ENCODE measurements around the gene SIGLEC12. TPM values are rescaled to one million over a fixed set of nuclear protein-coding genes. Genes with fewer than 3 reads are reported as not detected.

SIGLEC12 gene
- total RNA-seq, result not detected

DNA sequence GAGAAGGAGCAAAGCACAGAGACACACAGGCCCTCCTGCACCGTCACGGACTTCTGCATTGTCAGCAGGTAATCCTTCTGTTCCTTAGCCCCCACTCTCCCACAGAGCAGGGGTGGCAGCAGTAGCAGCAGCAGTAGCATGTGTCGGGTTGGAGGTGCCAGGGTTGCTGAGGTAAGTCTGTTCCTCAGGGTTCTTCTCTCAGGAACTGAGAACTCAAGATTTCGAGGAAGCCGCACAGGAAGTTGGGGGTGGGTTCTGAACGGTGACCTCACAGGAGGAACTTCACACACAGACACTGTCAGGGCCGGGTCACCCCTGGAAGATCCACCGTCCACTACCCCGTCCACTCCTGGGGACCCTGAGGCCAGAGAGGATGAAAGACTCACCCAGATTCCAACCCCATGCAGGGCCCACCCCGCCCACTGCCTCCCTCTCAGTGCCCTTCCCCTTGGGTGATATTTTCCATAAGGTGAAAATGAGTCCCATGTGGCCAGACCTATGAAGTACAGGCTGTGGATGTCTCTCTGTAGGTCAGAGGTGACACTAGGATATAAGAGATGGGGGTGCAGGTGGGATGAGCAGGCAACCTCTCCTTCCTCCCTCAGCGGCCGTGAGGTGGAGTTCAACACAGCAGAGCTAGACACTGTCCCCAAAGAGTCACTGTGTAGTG is at the start of gene SIGLEC12:
Gene SIGLEC12 (minus strand): TSS at position 207 of the 670 bp plus-strand sequence. CDS start 67 bp downstream, at position 140.
- no peak for DNase-seq

DNA sequence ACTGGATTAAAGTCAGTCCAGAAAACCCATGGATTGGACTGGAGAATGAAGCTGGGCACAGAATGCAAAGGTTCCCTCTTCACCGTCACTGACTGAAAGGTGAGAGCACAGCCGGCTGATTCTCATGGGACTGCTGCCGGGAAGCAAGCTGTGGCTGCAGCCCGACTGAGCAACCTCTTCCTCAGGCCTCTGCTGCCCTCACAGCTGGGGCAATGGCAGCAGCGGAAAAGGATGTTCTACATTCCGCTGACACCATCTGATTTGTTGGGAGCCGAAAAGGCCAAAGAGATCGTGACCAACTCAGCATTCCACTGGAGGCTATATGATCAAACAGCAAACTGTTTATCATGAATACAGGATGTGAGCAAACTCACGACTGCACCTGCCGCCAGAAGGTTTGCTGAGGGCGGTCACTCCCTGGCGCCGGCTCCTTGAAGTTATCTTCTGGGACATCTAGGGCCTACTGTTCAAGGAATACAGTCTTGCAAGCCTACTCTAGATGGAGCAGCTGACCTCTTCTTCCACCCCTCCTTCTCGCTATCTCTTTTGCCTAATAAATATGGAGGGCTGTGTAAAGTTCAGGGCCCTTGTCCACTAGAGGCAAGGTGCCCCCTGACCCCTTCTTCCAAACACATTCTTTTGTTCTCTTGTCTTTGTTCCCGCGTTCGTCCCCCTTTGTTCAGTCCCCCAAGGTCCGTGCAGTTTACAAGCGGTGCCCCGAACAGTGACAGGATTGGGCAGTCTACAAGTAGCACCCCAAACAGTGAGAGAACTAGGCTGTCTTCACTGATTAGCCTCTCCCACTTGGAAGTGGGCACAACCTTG is 49.5 kb upstream of the SIGLEC12 start:
- DNase-seq, result no peak

DNA sequence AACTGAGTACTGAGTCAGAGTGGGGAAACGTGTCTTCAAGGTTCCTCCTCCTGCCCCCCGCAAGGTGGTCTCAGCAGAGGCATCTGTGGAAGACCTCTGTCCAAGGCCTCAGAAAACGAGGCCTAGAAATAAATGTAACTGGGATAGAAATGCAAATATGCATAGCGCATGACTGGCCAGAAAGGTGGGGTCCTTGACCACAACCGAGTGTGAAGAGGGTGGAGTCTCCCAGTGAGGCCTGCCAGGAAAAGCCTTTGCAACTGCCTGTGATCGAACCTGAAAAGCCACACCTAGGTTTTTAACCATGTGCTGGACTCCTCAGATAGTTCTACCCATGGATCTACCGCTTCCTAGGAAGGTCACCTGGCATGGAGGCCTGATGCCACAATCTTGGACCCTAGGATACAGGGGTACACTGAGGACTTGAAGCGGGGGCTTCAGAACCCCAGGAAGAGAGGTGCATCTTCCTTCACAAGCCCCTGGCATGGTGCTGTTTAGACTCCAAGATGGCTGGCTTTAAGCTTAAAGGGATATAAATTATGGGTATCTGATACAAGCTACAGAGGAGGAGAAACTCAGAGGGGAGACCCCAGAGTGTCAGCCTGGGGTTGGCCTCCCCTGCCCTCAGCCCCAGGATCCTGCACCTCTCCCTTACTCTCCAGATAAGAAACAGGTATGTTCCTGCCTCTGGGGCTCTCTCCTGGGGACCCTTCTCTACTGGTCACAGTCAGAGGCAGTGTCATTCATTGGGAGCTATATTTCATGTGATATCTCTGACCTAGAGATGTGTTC is 48.1 kb upstream of the SIGLEC12 start:
- no peak for DNase-seq

DNA sequence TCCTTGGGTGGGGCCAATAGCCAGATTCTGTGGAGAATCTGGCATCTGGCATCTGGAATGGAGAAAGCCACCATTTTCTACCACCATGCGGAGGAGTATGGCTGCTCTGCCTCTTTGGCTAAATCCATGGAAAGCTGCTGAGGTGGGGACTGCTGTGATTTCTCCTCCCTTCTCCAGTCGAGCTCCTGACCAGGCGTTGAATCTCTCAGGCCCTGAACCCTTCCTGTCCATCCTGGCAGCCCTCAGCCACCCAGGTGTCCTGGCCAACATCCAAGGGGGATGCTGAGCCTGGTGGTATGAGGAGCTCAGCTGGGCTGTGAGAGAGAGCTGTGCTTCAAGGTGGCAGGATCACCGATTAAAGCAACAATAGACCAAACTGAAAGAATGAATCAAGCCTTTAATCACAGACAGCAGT is 47.3 kb upstream of the SIGLEC12 start:
- no peak for DNase-seq

DNA sequence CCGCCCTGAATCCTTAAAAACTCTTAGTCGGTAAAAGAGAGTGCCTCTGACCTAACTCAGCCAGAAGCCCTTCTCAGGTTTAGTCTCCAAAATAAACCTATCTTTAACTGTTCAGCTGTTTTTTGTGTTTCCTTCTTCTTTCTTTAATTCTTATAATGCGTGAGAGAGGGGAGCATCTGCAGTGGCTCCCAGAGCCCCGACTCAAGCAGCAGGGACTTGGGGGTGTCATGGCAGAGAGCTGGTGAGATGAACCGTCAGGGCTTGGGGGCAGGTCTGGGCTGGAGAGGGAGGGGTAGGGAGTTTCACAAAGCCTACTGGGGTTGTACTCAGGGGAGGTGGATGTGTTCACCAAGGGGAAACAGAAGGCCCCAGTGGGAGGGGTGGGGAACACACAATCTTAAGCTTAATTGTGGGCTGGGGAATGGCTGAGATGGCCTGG is 46.6 kb upstream of the SIGLEC12 start:
- no peak for DNase-seq

DNA sequence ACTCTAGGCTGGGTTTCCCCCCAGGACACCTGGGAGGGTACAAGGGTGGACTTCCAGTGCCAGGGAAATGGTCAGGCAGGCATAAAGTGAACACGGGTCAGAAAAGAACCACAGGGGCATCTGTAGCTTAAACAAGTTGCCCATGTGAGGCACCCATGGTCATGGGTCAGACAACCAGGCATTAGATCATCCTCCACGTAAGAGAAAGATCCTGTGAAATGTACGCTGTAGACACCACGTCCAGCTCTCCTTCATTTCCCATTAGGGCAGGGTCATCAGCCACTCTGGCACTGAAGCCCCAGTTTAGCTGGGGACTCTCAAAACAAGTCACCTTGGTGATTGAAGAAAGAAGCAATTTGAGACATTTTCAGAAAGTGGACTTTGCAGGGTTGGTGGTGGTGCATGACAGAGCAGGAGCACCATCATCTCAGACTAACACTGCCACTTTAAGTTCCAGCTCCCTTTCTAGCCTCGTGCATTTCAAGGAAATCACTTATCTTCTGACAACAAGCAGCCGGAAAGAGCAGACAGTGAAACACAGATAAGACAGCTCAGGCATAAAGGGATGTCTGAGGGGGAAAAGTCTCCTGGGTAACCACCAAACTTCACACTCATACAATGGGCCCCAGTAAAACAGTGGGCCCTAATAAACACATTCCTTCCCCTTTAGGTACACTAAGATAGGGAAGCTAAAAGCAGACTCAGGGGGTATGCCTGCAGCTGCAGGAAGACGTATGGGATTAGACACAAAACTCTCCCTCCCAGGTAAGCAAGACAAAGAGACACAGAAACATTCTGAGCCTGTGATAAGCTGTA is 46.0 kb upstream of the SIGLEC12 start:
- no peak for DNase-seq

DNA sequence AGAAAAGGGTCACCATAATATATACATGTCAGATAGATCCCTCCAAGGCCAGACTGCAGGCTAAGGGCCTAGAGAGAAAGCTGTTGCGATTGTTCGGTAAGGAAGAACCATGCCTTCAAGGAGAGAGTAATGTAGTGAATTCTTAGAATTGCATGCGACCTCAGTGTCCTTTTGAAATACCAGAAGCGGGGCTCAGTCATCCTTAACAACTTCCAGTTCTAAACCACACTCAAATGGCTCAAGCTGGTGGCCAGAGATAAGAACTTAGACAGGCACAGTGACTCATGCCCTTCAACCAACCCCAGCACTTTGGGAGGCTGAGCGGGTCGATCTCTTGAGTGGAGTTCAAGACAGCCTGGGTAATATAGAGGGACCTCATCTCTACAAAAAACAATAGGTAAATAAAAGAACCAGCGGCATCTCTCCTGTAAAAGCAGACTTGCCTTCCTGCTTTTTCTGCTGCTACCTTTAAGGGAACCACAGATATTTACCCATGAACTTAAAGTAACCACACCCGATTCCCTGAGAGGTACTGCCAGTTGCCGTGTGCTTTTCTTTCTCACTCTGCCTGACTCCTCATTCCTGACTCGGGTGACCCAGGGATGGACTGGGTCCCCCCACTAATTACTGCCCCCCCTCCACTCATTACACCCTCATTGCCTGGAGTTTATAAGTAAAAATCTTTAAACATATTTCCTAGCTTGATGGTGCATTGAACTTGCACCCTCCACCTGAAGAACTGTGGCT is 45.2 kb upstream of the SIGLEC12 start:
- no peak for DNase-seq

DNA sequence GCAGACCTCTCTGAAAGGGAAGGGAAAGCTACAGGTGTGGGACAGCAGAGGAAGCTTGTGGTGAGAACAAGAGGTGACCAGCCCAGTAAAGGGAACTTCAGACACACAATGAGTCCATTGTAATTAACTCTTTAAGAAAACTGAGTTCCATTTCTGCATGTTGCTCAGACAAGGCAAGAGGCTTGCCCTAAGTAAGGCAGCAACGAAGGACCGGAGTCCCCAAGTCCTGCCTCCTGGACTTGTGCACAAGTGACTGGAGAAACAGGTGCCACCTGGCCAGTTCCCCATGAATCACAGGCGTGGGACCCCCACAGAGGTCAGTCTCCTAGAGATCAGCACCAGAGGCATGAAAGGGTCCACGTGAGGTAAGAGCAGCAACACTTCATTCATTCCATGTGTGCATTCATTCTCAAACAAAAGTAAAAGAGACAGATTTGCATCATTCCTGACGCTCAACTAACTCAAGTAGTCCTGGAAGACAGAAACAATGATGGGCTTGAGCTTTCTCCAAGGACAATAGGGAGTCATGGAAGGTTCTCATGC is 44.6 kb upstream of the SIGLEC12 start:
- DNase-seq, result no peak

DNA sequence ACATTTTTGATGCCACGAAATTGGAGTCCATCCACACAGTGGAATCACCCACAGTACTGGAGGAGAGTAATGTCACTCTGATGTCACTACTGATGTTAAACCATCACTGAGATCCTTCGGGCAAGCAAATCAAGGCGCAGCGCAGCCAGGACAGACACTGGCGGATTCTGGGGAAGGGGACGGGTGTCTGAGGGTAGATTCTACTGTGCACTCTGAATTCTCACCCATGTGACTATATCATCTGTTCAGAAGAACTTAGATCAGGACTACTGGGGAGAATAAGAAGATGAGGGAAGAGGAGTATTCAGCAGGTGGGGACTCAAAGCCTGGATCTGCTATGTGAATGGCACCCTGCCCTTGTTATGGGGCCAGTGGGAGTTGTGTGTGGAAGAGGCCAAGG is 42.4 kb upstream of the SIGLEC12 start:
- no peak for DNase-seq

DNA sequence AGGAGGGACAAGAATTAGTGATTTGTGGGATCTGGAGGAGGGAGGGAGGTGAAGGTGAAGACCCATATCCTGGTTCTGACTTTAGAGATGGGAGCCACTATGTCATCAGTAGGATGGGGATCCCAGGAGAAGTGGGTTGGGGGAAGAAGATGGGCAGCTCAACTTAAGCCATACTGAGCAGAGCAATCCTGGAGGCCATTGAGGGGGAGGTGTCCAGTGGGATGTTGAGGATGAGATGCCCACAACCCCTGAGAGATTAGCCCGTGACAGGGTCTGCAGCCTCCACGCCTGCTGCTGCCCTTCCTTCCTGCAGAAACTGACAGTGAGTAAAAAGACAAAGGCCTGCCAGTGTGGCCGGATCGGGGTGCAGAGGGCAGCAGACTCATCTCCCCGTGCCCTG is 41.1 kb upstream of the SIGLEC12 start:
- DNase-seq, result no peak

DNA sequence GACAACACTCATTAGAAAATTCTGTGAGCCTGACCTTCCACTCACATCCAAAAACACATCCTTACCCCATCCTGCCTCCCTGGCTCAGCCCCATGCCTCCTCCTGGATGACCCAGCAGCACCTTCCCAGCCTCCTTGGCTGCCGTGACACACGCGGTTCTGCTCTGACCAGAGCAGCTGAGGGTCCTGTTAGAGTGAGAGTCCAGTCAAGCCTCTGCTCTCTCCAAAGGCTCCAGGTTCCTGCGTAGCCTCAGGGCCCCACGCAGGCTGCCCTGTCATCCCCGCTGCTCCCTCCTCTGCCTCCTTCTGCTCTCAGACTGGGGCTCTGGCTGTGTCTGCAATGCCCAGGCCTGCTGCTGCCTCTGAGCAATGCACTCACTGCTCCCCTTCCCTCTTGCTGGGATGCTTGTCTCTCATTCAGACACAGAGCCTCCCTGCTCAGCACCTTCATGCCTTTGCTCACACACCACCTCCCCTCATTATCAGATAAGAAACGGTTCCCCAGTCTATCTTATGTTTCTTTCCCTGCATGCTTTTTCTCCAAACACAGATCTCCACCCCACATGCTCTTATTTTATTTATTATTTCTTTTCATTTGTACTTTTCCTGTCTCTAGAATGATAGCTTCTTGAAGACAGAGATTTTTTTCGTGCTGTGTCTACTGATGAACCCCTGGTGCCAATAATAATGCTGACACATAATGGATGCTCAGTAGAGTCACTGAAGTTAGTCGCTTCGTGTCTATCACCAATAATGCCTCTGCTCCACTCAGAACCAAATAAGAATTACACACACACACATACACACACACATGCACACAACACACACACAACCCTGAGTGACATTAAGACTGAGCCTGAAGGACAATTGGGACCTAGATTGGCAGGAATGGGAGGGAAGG is 40.1 kb upstream of the SIGLEC12 start:
- no peak for DNase-seq

DNA sequence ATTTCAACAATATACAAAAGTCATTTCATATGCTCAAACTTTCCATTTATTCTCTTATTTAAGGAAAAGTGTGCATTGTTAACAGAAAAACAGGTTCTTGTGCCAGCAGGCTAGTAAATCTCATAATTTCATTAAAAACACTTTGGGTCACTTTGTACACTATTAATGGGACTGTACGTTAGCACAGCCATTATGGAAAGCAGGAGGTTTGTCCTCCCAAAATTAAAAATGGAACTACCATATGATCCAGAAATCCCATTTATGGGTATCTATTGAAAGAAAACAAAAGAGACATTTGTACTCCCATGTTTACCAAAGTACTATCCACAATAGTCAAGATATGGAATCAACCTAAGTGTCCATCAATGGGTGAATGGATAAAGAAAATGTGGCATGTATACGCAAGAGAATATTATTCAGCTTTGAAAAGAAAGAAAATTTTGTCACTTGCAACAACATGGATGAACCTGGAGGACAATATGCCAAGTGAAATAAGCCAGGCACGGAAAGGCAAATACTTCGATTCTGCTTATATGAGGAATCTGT is 38.3 kb upstream of the SIGLEC12 start:
- DNase-seq, result no peak

DNA sequence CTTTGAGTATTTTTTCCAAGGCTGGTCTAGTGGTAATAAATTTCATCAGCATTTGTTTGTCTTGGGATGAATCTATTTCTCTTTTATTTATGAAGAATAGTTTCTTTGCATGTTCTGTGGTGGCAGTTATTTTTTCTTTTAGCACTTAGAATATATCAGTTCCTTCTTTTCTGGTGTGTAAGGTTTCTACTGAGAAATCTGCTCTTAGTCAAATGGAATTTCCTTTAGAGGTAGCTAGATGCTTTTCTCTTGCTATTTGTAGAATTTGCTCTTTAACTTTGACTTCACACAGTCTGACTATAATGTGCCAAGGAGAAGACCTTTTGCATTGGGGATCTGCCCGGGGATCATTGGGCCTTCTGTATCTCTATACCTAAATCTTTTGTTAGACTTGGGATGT is 33.9 kb upstream of the SIGLEC12 start:
- no peak for DNase-seq

DNA sequence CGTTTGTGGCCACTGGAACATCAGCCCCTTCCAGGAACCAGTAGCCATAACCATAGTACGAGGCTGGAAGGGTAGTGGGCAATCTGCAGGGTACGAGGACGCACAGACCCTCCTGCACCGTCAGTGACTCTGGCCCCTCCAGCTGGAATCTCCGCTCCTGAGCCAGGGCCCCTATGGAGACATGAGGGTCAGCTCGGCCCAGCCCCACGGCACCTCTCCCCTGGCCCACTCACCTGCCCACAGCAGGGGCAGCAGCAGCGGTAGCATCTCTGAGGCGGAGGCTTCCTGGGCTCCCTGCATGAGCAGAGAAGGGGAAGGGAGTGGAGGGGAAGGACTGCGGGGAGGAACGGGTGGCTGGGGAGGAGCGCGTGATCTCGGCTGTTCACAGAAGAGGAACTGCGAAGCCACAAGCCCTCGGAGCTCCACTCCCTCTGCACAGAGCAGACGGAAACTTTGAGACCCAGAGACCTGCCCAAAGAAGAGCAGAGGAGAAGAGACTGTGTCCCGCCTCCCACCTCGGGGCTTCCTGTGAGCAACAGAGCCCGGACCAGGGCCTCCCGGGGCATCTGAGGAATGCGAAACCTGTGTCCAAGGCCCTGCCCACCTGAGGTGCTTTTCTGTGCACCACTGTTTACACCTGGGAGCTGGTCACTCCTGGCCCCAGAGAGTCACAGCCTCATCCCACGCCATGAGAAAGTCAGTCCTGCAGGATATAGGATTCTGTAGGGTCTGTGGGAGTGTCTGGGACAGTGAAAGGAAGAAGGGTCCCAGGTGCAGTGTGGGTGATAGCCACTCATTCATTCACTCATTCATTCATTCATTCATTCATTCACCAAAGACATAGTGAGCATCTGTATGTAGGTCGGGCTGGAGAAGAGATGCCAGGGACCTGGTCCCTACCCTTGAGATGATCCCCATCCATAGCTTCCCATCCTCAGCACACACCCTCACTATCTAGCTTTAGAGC is 30.0 kb upstream of the SIGLEC12 start, which contains the start of gene SIGLEC6:
Gene SIGLEC6 (minus strand): TSS at position 322 of the 967 bp plus-strand sequence. CDS start 22 bp downstream, at position 300.
- DNase-seq, result no peak

DNA sequence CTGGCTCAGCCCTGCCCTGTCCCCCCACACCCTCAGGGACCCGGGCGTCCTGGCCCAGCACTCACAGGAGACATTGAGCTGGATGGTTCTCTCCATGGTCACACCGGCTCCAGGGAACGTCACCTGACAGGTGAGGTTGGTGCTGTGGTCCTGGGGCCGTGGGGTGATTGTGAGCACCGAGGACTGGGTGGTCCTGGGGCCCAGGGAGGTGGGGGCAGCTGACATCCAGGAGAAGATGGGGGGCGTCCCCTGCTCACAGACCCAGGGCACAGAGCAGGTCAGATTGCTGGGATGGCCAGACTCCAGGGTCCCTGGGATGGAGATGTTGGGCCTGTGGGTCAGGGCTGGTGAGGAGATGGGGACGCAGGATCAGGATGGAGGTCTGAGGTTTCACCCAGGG is 29.0 kb upstream of the SIGLEC12 start:
- no peak for DNase-seq

DNA sequence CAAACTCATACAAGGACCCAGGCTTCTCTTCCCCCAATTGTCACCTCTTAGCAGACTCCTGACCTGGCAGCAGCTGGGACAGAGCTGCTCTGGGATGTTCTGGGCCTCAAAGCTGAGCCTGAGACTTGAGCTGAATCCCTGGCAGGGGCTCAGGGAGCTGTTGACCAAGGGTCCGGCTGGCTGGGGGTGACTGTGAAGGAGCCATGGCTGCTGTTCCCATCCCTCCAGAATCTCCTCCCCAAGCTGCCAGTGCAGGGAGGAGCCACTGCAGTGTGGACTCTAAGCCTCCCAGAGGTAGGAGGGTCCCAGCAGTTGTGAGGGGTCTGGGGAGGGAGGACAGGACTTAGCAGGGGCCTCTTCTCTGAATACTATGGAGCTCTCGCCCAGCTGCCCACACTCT is 27.7 kb upstream of the SIGLEC12 start:
- DNase-seq, result no peak

DNA sequence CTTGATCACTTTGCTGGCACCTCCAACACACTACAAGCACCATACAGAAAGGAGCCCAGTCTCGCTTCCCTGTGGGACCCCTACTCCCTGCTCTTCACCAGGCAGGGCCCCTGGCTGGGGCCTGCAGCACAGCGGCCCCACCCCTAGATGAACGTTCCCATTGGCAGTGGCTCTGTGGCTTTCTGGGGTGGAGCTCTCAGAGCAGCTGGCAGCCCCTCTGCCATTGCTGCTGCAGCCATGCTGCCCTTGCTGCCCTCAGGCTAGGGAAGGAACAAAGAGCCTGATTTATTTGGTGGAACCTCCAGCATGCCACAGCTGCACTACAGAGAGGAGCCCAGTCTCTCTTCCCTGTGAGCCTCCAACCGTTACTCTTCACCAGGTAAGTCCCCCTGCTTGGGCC is 24.1 kb upstream of the SIGLEC12 start:
- no peak for DNase-seq

DNA sequence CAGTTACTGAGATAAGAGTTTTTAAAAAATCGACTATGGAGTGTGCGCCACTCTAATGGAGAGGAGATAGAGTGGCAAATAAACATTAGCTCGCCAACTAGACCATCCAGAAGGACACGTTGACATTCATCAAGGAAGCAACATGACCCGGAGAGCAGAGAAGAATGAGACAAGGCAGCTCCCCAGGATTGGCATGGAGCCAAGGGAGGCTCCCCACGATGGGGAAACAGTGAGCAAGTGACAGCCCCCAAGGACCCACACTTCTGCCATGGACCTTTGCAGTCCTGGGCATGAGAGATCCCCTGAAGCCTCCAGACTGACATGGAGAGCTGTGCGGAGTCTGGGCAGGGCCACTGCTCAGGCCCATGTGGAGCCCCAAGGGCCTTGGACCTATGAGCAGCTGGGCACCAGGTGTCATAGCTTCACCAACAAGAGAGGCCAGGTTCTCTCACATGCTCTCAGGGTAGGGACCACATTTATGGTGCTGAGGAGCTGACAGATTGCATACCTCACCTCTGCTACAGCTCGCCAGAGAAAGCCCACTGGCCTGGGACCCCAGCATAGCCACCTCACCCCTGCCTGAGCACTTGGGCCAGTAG is 23.2 kb upstream of the SIGLEC12 start:
- DNase-seq, result no peak
